GM18507 (cell line): ENCODE data around the gene POPDC2.

Experiments used
- DNase-seq: peaks from one replicate; pipeline ENCODE4 v3.0.0; 2011; ENCODE audit warnings: low read depth; ENCODE audit not compliant: insufficient read length; ENCODE audit errors: extremely low spot score
- FAIRE-seq: peaks from 2 replicates; lab custom pipeline; 2011; peaks lifted over from hg19 to GRCh38; lab: Jason Lieb, UNC

POPDC2 gene

GRCh38 chr3:119594066-119594465, 66.3 kb downstream of the POPDC2 start:
- FAIRE-seq (no peak), DNase-seq (no peak)

- DNase-seq, result no peak
- FAIRE-seq, result no peak
These were observed 67.5 kb downstream of the POPDC2 start for GRCh38 chr3:119592861-119593260.
